ENCODE results near the gene ANKRD17. TPM values are rescaled to one million over a fixed set of nuclear protein-coding genes. Genes with fewer than 3 reads are reported as not detected.
A peak's percentile ranks its signal among the peaks of the same experiment; 100 is the strongest.

The ANKRD17 gene
- total RNA-seq, 2 donors from 2014 or later = 63.3 to 65.0 TPM

- WGBS = 50% methylated on average over 6 of the region's 6 CpGs
- Histone ChIP-seq H3K4me1 (replicated peaks) (no peaks in the 10 kb centered on the region), H3K27ac (no peak overlapping the region), H3K36me3 (no peaks in the 10 kb centered on the region), H3K9me3 (no peaks in the 10 kb centered on the region), H3K27me3 (replicated peaks; ENCODE audit: insufficient read depth) (no peaks in the 10 kb centered on the region), H3K4me3 (no peak overlapping the region)
- intact Hi-C loops (cut with DNase I) = no loop called here
- TF ChIP-seq POLR2A (IDR thresholded peaks at IDR 0.05) = no peak
- TF ChIP-seq, protein P1, sequence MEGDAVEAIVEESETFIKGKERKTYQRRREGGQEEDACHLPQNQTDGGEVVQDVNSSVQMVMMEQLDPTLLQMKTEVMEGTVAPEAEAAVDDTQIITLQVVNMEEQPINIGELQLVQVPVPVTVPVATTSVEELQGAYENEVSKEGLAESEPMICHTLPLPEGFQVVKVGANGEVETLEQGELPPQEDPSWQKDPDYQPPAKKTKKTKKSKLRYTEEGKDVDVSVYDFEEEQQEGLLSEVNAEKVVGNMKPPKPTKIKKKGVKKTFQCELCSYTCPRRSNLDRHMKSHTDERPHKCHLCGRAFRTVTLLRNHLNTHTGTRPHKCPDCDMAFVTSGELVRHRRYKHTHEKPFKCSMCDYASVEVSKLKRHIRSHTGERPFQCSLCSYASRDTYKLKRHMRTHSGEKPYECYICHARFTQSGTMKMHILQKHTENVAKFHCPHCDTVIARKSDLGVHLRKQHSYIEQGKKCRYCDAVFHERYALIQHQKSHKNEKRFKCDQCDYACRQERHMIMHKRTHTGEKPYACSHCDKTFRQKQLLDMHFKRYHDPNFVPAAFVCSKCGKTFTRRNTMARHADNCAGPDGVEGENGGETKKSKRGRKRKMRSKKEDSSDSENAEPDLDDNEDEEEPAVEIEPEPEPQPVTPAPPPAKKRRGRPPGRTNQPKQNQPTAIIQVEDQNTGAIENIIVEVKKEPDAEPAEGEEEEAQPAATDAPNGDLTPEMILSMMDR (IDR thresholded peaks at IDR 0.05) = no peak
- TF ChIP-seq POLR2AphosphoS5 (IDR thresholded peaks at IDR 0.05) = no peak
- no peak for DNase-seq (ENCODE audit: low spot score)
These were observed 172.3 kb downstream of the ANKRD17 start for GRCh38 chr4:73086095-73086868.

DNA sequence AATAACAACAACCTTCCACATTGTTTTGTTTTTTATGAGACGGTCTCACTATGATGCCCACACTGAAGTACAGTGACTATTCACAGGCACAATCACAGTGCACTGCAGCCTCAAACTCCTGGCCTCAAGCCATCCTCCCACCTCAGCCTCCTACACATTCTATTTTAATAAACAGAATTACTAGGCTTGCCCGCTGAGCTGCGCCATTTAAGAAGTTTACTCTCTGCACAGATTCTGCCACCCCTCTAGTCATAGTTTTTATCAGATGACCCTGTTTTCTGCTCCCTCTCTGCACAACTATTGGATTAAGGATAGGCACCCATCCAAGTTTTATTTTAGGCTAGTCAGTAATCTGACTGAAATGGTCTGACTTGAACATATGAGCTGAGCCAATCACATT is 177.8 kb downstream of the ANKRD17 start:
- 77% methylated on average over 3 of the region's 3 CpGs for WGBS
- H3K27ac ChIP-seq = no peak overlapping the region

DNA sequence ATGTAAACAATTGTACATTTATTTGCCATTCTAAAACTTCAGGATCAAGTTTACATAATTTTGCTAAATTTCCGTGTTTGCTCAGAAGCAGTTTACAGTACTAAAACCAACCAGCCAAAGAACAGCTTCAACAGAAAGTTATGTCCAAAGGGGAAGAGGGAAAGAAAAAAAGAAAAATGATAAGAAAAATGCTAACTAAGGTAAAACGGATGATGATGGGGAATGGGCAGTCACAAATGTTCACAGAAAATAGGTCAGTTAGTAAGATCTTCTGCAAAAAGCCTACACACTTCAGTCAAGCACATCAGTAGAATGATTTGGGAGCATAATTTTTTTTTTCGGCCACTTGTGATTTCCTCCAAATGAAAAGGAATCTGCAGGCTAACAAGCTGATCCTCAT is 182.8 kb downstream of the ANKRD17 start:
- Histone ChIP-seq H3K4me1 (replicated peaks) (no peaks in the 10 kb centered on the region), H3K27me3 (replicated peaks; ENCODE audit: insufficient read depth) (no peaks in the 10 kb centered on the region), H3K4me3 (no peak overlapping the region), H3K36me3 (peaks cover 0 to 6% of the 10 kb centered on the region in 2 donors), H3K9me3 (no peaks in the 10 kb centered on the region), H3K27ac (no peak overlapping the region)
- no peak for TF ChIP-seq POLR2AphosphoS5 (IDR thresholded peaks at IDR 0.05)
- TF ChIP-seq, protein P1 (IDR thresholded peaks at IDR 0.05) = no peak
- no peak for TF ChIP-seq POLR2A (IDR thresholded peaks at IDR 0.05)
- DNase-seq (ENCODE audit: low spot score) = no peak
- intact Hi-C loops (cut with DNase I) = no loop called here
- 74% methylated on average over 3 of the region's 3 CpGs for WGBS

More for the DNA sequence above, 177.8 kb downstream of the ANKRD17 start:
- Histone ChIP-seq H3K4me3 (no peak overlapping the region), H3K9me3 (no peaks in the 10 kb centered on the region), H3K4me1 (replicated peaks) (no peaks in the 10 kb centered on the region), H3K27me3 (replicated peaks; ENCODE audit: insufficient read depth) (no peaks in the 10 kb centered on the region), H3K36me3 (peaks cover 0 to 6% of the 10 kb centered on the region in 2 donors)
- no peak for DNase-seq (ENCODE audit: low spot score)
- no peak for TF ChIP-seq POLR2A (IDR thresholded peaks at IDR 0.05)
- TF ChIP-seq, protein P1 (IDR thresholded peaks at IDR 0.05) = no peak
- TF ChIP-seq POLR2AphosphoS5 (IDR thresholded peaks at IDR 0.05) = no peak
- intact Hi-C loops (cut with DNase I) = no loop called here

DNA sequence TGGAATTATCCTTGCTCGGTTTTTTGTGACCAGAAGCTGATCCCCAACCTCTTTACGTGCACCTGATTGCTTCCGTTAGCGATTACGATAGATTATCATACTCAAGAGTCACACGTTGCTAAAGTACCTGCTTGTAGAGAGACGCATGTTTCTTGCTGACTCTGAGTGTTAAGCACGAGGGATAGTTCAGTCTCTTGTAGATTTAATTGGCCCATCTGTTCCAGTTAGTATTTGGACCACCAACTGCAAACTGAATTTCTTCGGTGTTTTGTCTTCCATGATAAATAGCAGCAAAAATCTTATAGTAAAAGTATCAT is 188.6 kb downstream of the ANKRD17 start:
- Histone ChIP-seq H3K4me1 (replicated peaks) (no peaks in the 10 kb centered on the region), H3K9me3 (no peaks in the 10 kb centered on the region), H3K27ac (peak overlapping the region; percentile 89 to 91), H3K4me3 (peak overlapping the region; percentile 85 to 90), H3K36me3 (no peaks in the 10 kb centered on the region), H3K27me3 (replicated peaks; ENCODE audit: insufficient read depth) (no peaks in the 10 kb centered on the region)
- WGBS = 2% methylated on average over 9 of the region's 9 CpGs
- DNase-seq (ENCODE audit: low spot score) = no peak
- TF ChIP-seq, protein P1 (IDR thresholded peaks at IDR 0.05) = no peak
- TF ChIP-seq POLR2AphosphoS5 (IDR thresholded peaks at IDR 0.05) (no peak), POLR2A (IDR thresholded peaks at IDR 0.05) (no peak)
- intact Hi-C loops (cut with DNase I) = no loop called here

All from prostate gland (tissue), 2 donors.